Ovary (tissue), 3 donors: ENCODE results near the gene COBL.

Experiments used
- EP300 ChIP-seq: sonication (generic); formaldehyde crosslinking; IDR thresholded peaks from one replicate; pipeline ENCODE4 v1.6.1; 2017; ENCODE audit warnings: antibody characterized with exemption
- POLR2A ChIP-seq: fragments of 450-650 bp; IDR thresholded peaks from one replicate; pipeline ENCODE4 v1.6.1; 2017; ENCODE audit warnings: antibody characterized with exemption, mild to moderate bottlenecking, moderate library complexity
- TF ChIP-seq, protein P1 (sequence below), 3 donors: fragments of 450-650 bp in 2 of 3; fragments of 200-600 bp in 1 of 3; IDR thresholded peaks; one replicate each; pipeline versions ENCODE4 v1.5.1 to v1.8.0; 2016 to 2022; ENCODE audit warnings: antibody characterized with exemption in 3 of 3, mild to moderate bottlenecking in 1 of 3
- donor health status: DM: no; HTN: no; CAD: no.

DNA sequence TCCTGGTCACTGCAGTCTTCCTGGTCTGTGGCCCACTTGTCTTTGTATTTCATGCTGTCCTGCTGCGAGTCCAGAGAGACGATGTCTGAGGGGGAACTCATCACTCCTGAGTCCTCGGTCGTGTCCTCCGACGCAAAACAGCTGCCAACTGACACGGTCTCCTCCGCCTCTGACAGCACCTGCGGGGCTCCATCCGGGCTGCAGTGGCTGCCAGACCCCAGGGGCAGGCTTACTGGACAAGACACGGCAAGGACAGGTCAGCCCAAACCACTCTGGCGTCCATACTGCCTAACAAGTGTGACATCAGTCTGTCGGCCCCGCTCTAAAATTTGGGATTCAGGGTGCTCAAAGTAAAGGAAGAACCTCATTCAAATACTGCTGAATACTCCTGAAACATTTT is 273.1 kb downstream of the COBL start:
- TF ChIP-seq, protein P1, sequence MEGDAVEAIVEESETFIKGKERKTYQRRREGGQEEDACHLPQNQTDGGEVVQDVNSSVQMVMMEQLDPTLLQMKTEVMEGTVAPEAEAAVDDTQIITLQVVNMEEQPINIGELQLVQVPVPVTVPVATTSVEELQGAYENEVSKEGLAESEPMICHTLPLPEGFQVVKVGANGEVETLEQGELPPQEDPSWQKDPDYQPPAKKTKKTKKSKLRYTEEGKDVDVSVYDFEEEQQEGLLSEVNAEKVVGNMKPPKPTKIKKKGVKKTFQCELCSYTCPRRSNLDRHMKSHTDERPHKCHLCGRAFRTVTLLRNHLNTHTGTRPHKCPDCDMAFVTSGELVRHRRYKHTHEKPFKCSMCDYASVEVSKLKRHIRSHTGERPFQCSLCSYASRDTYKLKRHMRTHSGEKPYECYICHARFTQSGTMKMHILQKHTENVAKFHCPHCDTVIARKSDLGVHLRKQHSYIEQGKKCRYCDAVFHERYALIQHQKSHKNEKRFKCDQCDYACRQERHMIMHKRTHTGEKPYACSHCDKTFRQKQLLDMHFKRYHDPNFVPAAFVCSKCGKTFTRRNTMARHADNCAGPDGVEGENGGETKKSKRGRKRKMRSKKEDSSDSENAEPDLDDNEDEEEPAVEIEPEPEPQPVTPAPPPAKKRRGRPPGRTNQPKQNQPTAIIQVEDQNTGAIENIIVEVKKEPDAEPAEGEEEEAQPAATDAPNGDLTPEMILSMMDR (IDR thresholded peaks at IDR 0.05): no peak
- no peak for TF ChIP-seq EP300
- TF ChIP-seq POLR2A: no peak
